ENCODE measurements around the gene GINS2.

Gene GINS2

GRCh38 chr16:85706449-85707034 is 17.8 kb upstream of the GINS2 start:
- TF ChIP-seq ZNF565 (CRISPR knock-in tag; conservative IDR thresholded peaks at IDR 0.05; ENCODE audit: low read depth) (no peak), PATZ1 (CRISPR knock-in tag; IDR thresholded peaks at IDR 0.05; ENCODE audit: borderline replicate concordance) (no peak), ARNTL (CRISPR knock-in tag; IDR thresholded peaks at IDR 0.05; ENCODE audit: borderline replicate concordance, low read depth) (no peak), OSR1 (CRISPR knock-in tag; IDR thresholded peaks at IDR 0.05) (no peak), GLIS3 (CRISPR knock-in tag; IDR thresholded peaks at IDR 0.05) (no peak), ZFP3 (CRISPR knock-in tag; IDR thresholded peaks at IDR 0.05) (no peak), PPARA (CRISPR knock-in tag; IDR thresholded peaks at IDR 0.05; ENCODE audit: borderline replicate concordance) (no peak), CSDC2 (CRISPR knock-in tag; IDR thresholded peaks at IDR 0.05) (no peak), SNAI2 (CRISPR knock-in tag; IDR thresholded peaks at IDR 0.05) (no peak), ZNF8 (CRISPR knock-in tag; IDR thresholded peaks at IDR 0.05) (no peak), RARB (CRISPR knock-in tag; IDR thresholded peaks at IDR 0.05) (no peak), POU6F1 (CRISPR knock-in tag; IDR thresholded peaks at IDR 0.05; ENCODE audit: borderline replicate concordance, low read depth) (no peak), TCF4 (CRISPR knock-in tag; IDR thresholded peaks at IDR 0.05; ENCODE audit: borderline replicate concordance) (no peak), CREB5 (CRISPR knock-in tag; IDR thresholded peaks at IDR 0.05; ENCODE audit: low read depth) (no peak), TOX (CRISPR knock-in tag; IDR thresholded peaks at IDR 0.05; ENCODE audit: borderline replicate concordance) (no peak), ISL1 (CRISPR knock-in tag; IDR thresholded peaks at IDR 0.05) (no peak), CSRNP3 (CRISPR knock-in tag; IDR thresholded peaks at IDR 0.05) (no peak)
- no peak for ATAC-seq

GRCh38 chr16:85704900-85705846 is 16.4 kb upstream of the GINS2 start:
- ATAC-seq, result no peak
- TF ChIP-seq GLIS3 (CRISPR knock-in tag; IDR thresholded peaks at IDR 0.05), result no peak
- TF ChIP-seq OSR1 (CRISPR knock-in tag; IDR thresholded peaks at IDR 0.05), result no peak
- no peak for TF ChIP-seq ZNF70 (CRISPR knock-in tag; IDR thresholded peaks at IDR 0.05)
- no peak for TF ChIP-seq TSHZ2 (CRISPR knock-in tag; IDR thresholded peaks at IDR 0.05)
- no peak for TF ChIP-seq CSDC2 (CRISPR knock-in tag; IDR thresholded peaks at IDR 0.05)
- no peak for TF ChIP-seq SNAI2 (CRISPR knock-in tag; IDR thresholded peaks at IDR 0.05)
- TF ChIP-seq BACH2 (CRISPR knock-in tag; IDR thresholded peaks at IDR 0.05; ENCODE audit: borderline replicate concordance), result no peak
- no peak for TF ChIP-seq ZNF8 (CRISPR knock-in tag; IDR thresholded peaks at IDR 0.05)
- TF ChIP-seq ZNF565 (CRISPR knock-in tag; conservative IDR thresholded peaks at IDR 0.05; ENCODE audit: low read depth), result no peak
- no peak for TF ChIP-seq RARB (CRISPR knock-in tag; IDR thresholded peaks at IDR 0.05)
- no peak for TF ChIP-seq ZFP30 (CRISPR knock-in tag; IDR thresholded peaks at IDR 0.05)
- TF ChIP-seq TOX (CRISPR knock-in tag; IDR thresholded peaks at IDR 0.05; ENCODE audit: borderline replicate concordance), result no peak
- no peak for TF ChIP-seq PATZ1 (CRISPR knock-in tag; IDR thresholded peaks at IDR 0.05; ENCODE audit: borderline replicate concordance)
- no peak for TF ChIP-seq CREB5 (CRISPR knock-in tag; IDR thresholded peaks at IDR 0.05; ENCODE audit: low read depth)
- no peak for TF ChIP-seq POU6F1 (CRISPR knock-in tag; IDR thresholded peaks at IDR 0.05; ENCODE audit: borderline replicate concordance, low read depth)
- TF ChIP-seq ARNTL (CRISPR knock-in tag; IDR thresholded peaks at IDR 0.05; ENCODE audit: borderline replicate concordance, low read depth), result no peak
- TF ChIP-seq TCF4 (CRISPR knock-in tag; IDR thresholded peaks at IDR 0.05; ENCODE audit: borderline replicate concordance), result no peak
